HG02884 (cell line): ENCODE data around the gene AHSP.
"Not testable (repeated sequence)": the region's sequence is repeated elsewhere in the genome, so short reads cannot be mapped to it uniquely, and the experiment has no call there.

ENCODE experiments used
- ATAC-seq: cut with Tn5 transposase; IDR thresholded peaks from one replicate; pipeline ENCODE4 v1.9.1; 2021; ENCODE audit warnings: mild to moderate bottlenecking, moderate library complexity; ENCODE audit not compliant: unreplicated experiment

Gene AHSP

GRCh38 chr16:31527734-31528274 lies at the start of gene AHSP:
Gene AHSP, plus strand, starts transcription at chr16:31527900. Its CDS starts 240 bp downstream, at chr16:31528140.
- ATAC-seq, result no peak

- no peak for ATAC-seq
Observed at GRCh38 chr16:31478956-31479355, 48.7 kb upstream of the AHSP start.

- ATAC-seq, result no peak
Observed at GRCh38 chr16:31479751-31480150, 47.9 kb upstream of the AHSP start.

GRCh38 chr16:31480851-31481536 lies 46.7 kb upstream of the AHSP start:
- ATAC-seq, result no peak

- ATAC-seq, result no peak
Observed at GRCh38 chr16:31483081-31483480, 44.6 kb upstream of the AHSP start, which contains the start of gene SLC5A2. Gene SLC5A2, plus strand, starts transcription at chr16:31483123. Its CDS starts 14 bp downstream, at chr16:31483137.

- ATAC-seq, result not testable (repeated sequence)
Observed at GRCh38 chr16:31484048-31484447, 43.7 kb upstream of the AHSP start.

- ATAC-seq, result no peak
Observed at GRCh38 chr16:31484491-31485171, 43.1 kb upstream of the AHSP start.

- no peak for ATAC-seq
Observed at GRCh38 chr16:31485571-31485970, 42.1 kb upstream of the AHSP start.

GRCh38 chr16:31486045-31486444 lies 41.7 kb upstream of the AHSP start:
- no peak for ATAC-seq

GRCh38 chr16:31487071-31487719 lies 40.5 kb upstream of the AHSP start:
- no peak for ATAC-seq

- ATAC-seq, result peak; percentile 84
Observed at GRCh38 chr16:31487720-31488467, 39.8 kb upstream of the AHSP start.

GRCh38 chr16:31488468-31489297 lies 39.0 kb upstream of the AHSP start:
- ATAC-seq, result no peak

GRCh38 chr16:31489298-31489564 lies 38.5 kb upstream of the AHSP start:
- no peak for ATAC-seq

- no peak for ATAC-seq
Observed at GRCh38 chr16:31489616-31490584, 37.8 kb upstream of the AHSP start.

- ATAC-seq, result no peak
Observed at GRCh38 chr16:31491778-31492418, 35.8 kb upstream of the AHSP start.

GRCh38 chr16:31493506-31494125 lies 34.1 kb upstream of the AHSP start:
- ATAC-seq, result no peak

GRCh38 chr16:31496670-31497069 lies 31.0 kb upstream of the AHSP start:
- ATAC-seq, result no peak

- no peak for ATAC-seq
Observed at GRCh38 chr16:31498493-31498892, 29.2 kb upstream of the AHSP start.
